ENCODE results near the gene ESRRA. TPM values are rescaled to one million over a fixed set of nuclear protein-coding genes. Genes with fewer than 3 reads are reported as not detected.

The ESRRA gene
- total and polyA plus RNA-seq, 10 of the 15 experiments (the other 5 are each of a cell fraction or from before 2014, with no cell fraction given), result 0.32 to 48.9 (median 12.6) TPM

DNA sequence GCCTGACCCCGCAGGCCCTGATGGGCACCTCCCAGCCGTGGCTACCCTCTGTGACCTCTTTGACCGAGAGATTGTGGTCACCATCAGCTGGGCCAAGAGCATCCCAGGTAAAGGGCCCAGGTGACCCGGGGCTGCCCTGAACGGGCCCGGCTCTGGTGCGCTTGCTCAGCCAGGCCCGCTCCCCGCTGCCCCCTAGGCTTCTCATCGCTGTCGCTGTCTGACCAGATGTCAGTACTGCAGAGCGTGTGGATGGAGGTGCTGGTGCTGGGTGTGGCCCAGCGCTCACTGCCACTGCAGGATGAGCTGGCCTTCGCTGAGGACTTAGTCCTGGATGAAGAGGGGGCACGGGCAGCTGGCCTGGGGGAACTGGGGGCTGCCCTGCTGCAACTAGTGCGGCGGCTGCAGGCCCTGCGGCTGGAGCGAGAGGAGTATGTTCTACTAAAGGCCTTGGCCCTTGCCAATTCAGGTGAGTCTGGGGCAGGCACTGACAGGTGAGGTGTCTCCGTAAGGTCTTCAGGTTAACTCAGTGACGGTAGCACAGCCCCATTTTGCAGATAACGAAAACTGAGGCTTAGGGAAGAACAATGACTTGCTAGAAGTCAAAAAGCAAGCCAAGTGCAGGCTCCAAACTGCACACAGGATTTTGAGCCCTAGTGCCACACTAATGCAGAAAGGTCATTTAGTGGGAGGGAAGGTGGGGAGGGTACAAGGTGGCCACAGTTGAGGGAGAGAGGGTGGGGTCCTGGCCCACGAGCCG is 9.7 kb downstream of the ESRRA start:
- Histone ChIP-seq H3K9ac (ENCODE audit: control insufficient read depth, insufficient read depth, low read length) (no peak overlapping the region), H2AFZ (ENCODE audit: control insufficient read depth, low read depth, low read length) (no peak overlapping the region), H3K36me3 (ENCODE audit: control insufficient read depth in 2 of 2, insufficient read depth in 2 of 2, low read length in 1 of 2) (peaks cover 0 to 8% of the 10 kb centered on the region in 2 experiments; a peak in 3 of 4 replicates), H3K27me3 (replicated peaks in 1 of 2; ENCODE audit: control insufficient read depth in 2 of 2, insufficient read depth in 2 of 2, low read length in 1 of 2) (no peaks in the 10 kb centered on the region), H3K27ac (ENCODE audit: control insufficient read depth, insufficient read depth) (no peak overlapping the region), H3K4me2 (ENCODE audit: control insufficient read depth, insufficient read depth) (no peak overlapping the region), H3K79me2 (ENCODE audit: control insufficient read depth, insufficient read depth, low read length) (peaks cover 28% of the 10 kb centered on the region), H3K4me3 (no peak overlapping the region), H3K9me3 (replicated peaks; ENCODE audit: control insufficient read depth, insufficient read depth, low read length) (no peaks in the 10 kb centered on the region), H4K20me1 (ENCODE audit: control insufficient read depth, insufficient read depth) (no peaks in the 10 kb centered on the region), H3K4me1 (ENCODE audit: control insufficient read depth, insufficient read depth, low read length) (peaks cover 9% of the 10 kb centered on the region)
- no TSS peak for BruUV-seq (replicated peaks)
- SMC1A ChIA-PET (ENCODE audit: uncharacterized antibody, unreplicated experiment), result no interaction called here
- ATAC-seq (no peak), DNase-seq (ENCODE audit: low read depth, low spot score) (no peak), FAIRE-seq (no peak)
- intact Hi-C loops (cut with micrococcal nuclease; ENCODE audit: unreplicated experiment), result loop anchor here (5.0 kb wide), 1 partner anchor 42 kb away; the partner anchor contains the start of gene RPS6KA4
- POLR2A ChIA-PET, result interaction anchor here (3.2 kb wide), 1 partner anchor 24 kb away, joined by 37 read pairs; the partner anchor contains the start of gene CCDC88B
- no peak for TF ChIP-seq HDAC6 (IDR thresholded peaks at IDR 0.05; ENCODE audit: unreplicated experiment)
- no peak for TF ChIP-seq SREBF1 (IDR thresholded peaks at IDR 0.05; ENCODE audit: low read length)
- TF ChIP-seq LARP7 (IDR thresholded peaks at IDR 0.05), result no peak
- no peak for TF ChIP-seq EP300 (IDR thresholded peaks at IDR 0.05; ENCODE audit: borderline replicate concordance in 1 of 2, control insufficient read depth in 1 of 2, low read depth in 2 of 2, low read length in 2 of 2)
- no peak for TF ChIP-seq JUNB (IDR thresholded peaks at IDR 0.05)
- no peak for TF ChIP-seq CREM (IDR thresholded peaks at IDR 0.05; ENCODE audit: low read depth)
- no peak for TF ChIP-seq CBX5 (IDR thresholded peaks at IDR 0.05; ENCODE audit: low read depth)
- no peak for TF ChIP-seq TCF3 (IDR thresholded peaks at IDR 0.05; ENCODE audit: borderline replicate concordance, insufficient read depth, low read depth, low read length)
- no peak for TF ChIP-seq NFIC (IDR thresholded peaks at IDR 0.05; ENCODE audit: low read depth, low read length)
- TF ChIP-seq ESRRA (IDR thresholded peaks at IDR 0.05; ENCODE audit: low read length), result no peak
- no peak for TF ChIP-seq MTA3 (IDR thresholded peaks at IDR 0.05; ENCODE audit: borderline replicate concordance, low read length)
- TF ChIP-seq SUZ12 (IDR thresholded peaks at IDR 0.05; ENCODE audit: unreplicated experiment), result no peak
- TF ChIP-seq BACH1 (IDR thresholded peaks at IDR 0.05; ENCODE audit: borderline replicate concordance), result no peak
- TF ChIP-seq YBX1 (IDR thresholded peaks at IDR 0.05), result no peak
- in situ Hi-C loops (cut with MboI), result no loop called here
- RAD21 ChIA-PET (ENCODE audit: unreplicated experiment), result interaction anchor here (5.6 kb wide), 1 partner anchor 42 kb away, joined by 176 read pairs; the partner anchor contains the start of gene RPS6KA4
- CTCF ChIA-PET, result interaction anchor here (5.5 to 5.9 kb wide), 2 partner anchors 21 to 39 kb away, joined by 143 to 228 read pairs; partner anchors contain the start of gene CCDC88B
- WGBS (ENCODE audit: insufficient coverage, insufficient replicate concordance, low lambda C conversion rate, missing lambda C conversion rate), result 97% methylated on average over 24 of the region's 24 CpGs
